HepG2 (cell line): Measurements from ENCODE around the gene MAN1C1. TPM values are rescaled to one million over a fixed set of nuclear protein-coding genes. Genes with fewer than 3 reads are reported as not detected.
A peak's percentile ranks its signal among the peaks of the same experiment; 100 is the strongest.

Source experiments
- ATAC-seq: fragments of 200-7000 bp; cut with Tn5 transposase; 3 replicates; pipeline ENCODE4 v1.9.1; 2020; ENCODE audit warnings: mild to moderate bottlenecking, moderate library complexity
- BruUV-seq: library from RNA; stranded (reverse); fragments of 400-500 nt; replicated peaks from 2 replicates; lab custom pipeline; 2021; lab: Mats Ljungman, UMichigan
- CTCF ChIA-PET: fragments of 300-600 bp; formaldehyde crosslinking; extraction: SDS; loops from one replicate; lab custom pipeline; 2021; ENCODE audit warnings: low total read pairs, inconsistent platforms, low intra/inter-chr PET ratio; lab: Yijun Ruan, JAX
- POLR2A ChIA-PET: fragments of 350-600 bp; sonication (Branson Sonifier 250); formaldehyde crosslinking; loops from one replicate; lab custom pipeline; 2020; ENCODE audit warnings: antibody characterized with exemption, inconsistent platforms; lab: Yijun Ruan, JAX
- DNase-seq: peaks from one replicate; pipeline ENCODE4 v3.0.0-alpha.2; 2015; ENCODE audit warnings: low spot score
- FAIRE-seq: peaks from 3 replicates; lab custom pipeline; 2011; peaks lifted over from hg19 to GRCh38; lab: Jason Lieb, UNC
- H2AFZ ChIP-seq: one replicate; pipeline ENCODE4 v1.6.1; 2011; ENCODE audit warnings: low read length, inconsistent platforms
- H3K27ac ChIP-seq: fragments of 300-600 bp; 3 replicates; pipeline ENCODE4 v1.8.0; 2011; ENCODE audit warnings: mixed run types, mild to moderate bottlenecking, mixed read lengths, low read length, inconsistent platforms; ENCODE audit not compliant: insufficient read depth; ENCODE audit errors: extremely low read length
- H3K27me3 ChIP-seq, 2 experiments: fragments of 200-600 bp in 1 of 2; 2 replicates in 1 of 2; 3 replicates in 1 of 2; pipeline versions ENCODE4 v1.6.0 to v1.8.0; 2011; ENCODE audit warnings: low read length in 2 of 2, mild to moderate bottlenecking in 2 of 2, moderate library complexity in 2 of 2, inconsistent platforms in 1 of 2; ENCODE audit not compliant: insufficient read depth in 2 of 2, control insufficient read depth in 1 of 2
- H3K36me3 ChIP-seq, 2 experiments: fragments of 200-600 bp in 1 of 2; replicated peaks in 1 of 2; 2 replicates in 1 of 2; 3 replicates in 1 of 2; pipeline versions ENCODE4 v1.5.1 to v1.8.0; 2011; ENCODE audit warnings: low read length in 2 of 2, inconsistent platforms in 1 of 2; ENCODE audit not compliant: insufficient read depth in 2 of 2, control insufficient read depth in 1 of 2
- H3K4me1 ChIP-seq: 2 replicates; pipeline ENCODE4 v1.5.1; 2012; ENCODE audit warnings: low read length, inconsistent platforms; ENCODE audit not compliant: insufficient read depth
- H3K4me2 ChIP-seq: 2 replicates; pipeline ENCODE4 v1.6.0; 2011; ENCODE audit warnings: low read depth, low read length, inconsistent platforms
- H3K4me3 ChIP-seq, 3 experiments: fragments of 200-600 bp in 1 of 3; sonication (generic), shearing (Covaris generic) in 1 of 3; replicated peaks in 1 of 3; 2 replicates each; pipeline ENCODE4 v1.5.1; 2011 to 2016; ENCODE audit warnings: low read length in 3 of 3, inconsistent platforms in 2 of 3, low read depth in 2 of 3, mild to moderate bottlenecking in 2 of 3, control low read depth in 1 of 3, mixed read lengths in 1 of 3; ENCODE audit not compliant: insufficient read depth in 1 of 3
- H3K79me2 ChIP-seq: one replicate; pipeline ENCODE4 v1.6.1; 2011; ENCODE audit warnings: low read length, inconsistent platforms; ENCODE audit not compliant: insufficient read depth
- H3K9ac ChIP-seq: 2 replicates; pipeline ENCODE4 v1.6.0; 2011; ENCODE audit warnings: mild to moderate bottlenecking, low read depth, low read length, inconsistent platforms; ENCODE audit not compliant: insufficient read depth
- H3K9me3 ChIP-seq: 2 replicates; pipeline ENCODE4 v1.5.1; 2012; ENCODE audit warnings: mild to moderate bottlenecking, low read length
- H4K20me1 ChIP-seq: 2 replicates; pipeline ENCODE4 v1.6.0; 2011; ENCODE audit warnings: inconsistent platforms, mild to moderate bottlenecking, low read length, moderate library complexity; ENCODE audit not compliant: insufficient read depth
- BRCA1 ChIP-seq: sonication (generic); formaldehyde crosslinking; IDR thresholded peaks from 2 replicates; pipeline ENCODE4 v1.4.0; 2020; ENCODE audit warnings: missing genetic modification reagents
- CREB1 ChIP-seq, 2 experiments: fragments of 450-650 bp in 1 of 2; IDR thresholded peaks; 2 replicates each; pipeline ENCODE4 v1.6.1; 2016 to 2017; ENCODE audit warnings: control low read depth in 1 of 2, mild to moderate bottlenecking in 1 of 2, missing compliant biosample characterization in 1 of 2, missing genetic modification characterization in 1 of 2
- ERF ChIP-seq: IDR thresholded peaks from 2 replicates; pipeline ENCODE4 v1.6.1; 2018; ENCODE audit warnings: missing biosample characterization, missing genetic modification reagents
- HINFP ChIP-seq: sonication (generic); formaldehyde crosslinking; IDR thresholded peaks from 2 replicates; pipeline ENCODE4 v1.4.0; 2020; ENCODE audit warnings: low read depth, mild to moderate bottlenecking, missing genetic modification reagents
- HMGXB4 ChIP-seq, 2 experiments: sonication (generic) in 1 of 2; formaldehyde crosslinking in 1 of 2; IDR thresholded peaks; 2 replicates each; pipeline versions ENCODE4 v1.4.0 to v1.6.1; 2018 to 2020; ENCODE audit warnings: missing genetic modification reagents in 2 of 2, borderline replicate concordance in 1 of 2, low read depth in 1 of 2, mild to moderate bottlenecking in 1 of 2, missing biosample characterization in 1 of 2
- MTERF4 ChIP-seq: sonication (generic); formaldehyde crosslinking; IDR thresholded peaks from 2 replicates; pipeline ENCODE4 v1.8.0; 2023; ENCODE audit warnings: mild to moderate bottlenecking, missing genetic modification reagents
- SIX4 ChIP-seq: sonication (generic); formaldehyde crosslinking; IDR thresholded peaks from 2 replicates; pipeline ENCODE4 v1.4.0; 2020; ENCODE audit warnings: missing genetic modification reagents
- ZNF333 ChIP-seq: sonication (generic); formaldehyde crosslinking; IDR thresholded peaks from 2 replicates; pipeline ENCODE4 v1.4.0; 2020; ENCODE audit warnings: mild to moderate bottlenecking, missing genetic modification reagents, borderline replicate concordance
- ZNF501 ChIP-seq: sonication (generic); formaldehyde crosslinking; IDR thresholded peaks from 2 replicates; pipeline ENCODE4 v1.5.1; 2020; ENCODE audit warnings: mild to moderate bottlenecking, moderate library complexity, missing genetic modification reagents
- ZNF558 ChIP-seq: sonication (generic); formaldehyde crosslinking; IDR thresholded peaks from 2 replicates; pipeline ENCODE4 v1.9.0; 2022; ENCODE audit warnings: mild to moderate bottlenecking, missing genetic modification reagents, borderline replicate concordance
- ZNF781 ChIP-seq: sonication (generic); formaldehyde crosslinking; IDR thresholded peaks from 2 replicates; pipeline ENCODE4 v1.5.1; 2020; ENCODE audit warnings: borderline replicate concordance, mild to moderate bottlenecking, missing genetic modification reagents; ENCODE audit errors: not compliant biosample characterization
- ZNF800 ChIP-seq: sonication (generic); formaldehyde crosslinking; IDR thresholded peaks from 2 replicates; pipeline ENCODE4 v1.4.0; 2020; ENCODE audit warnings: missing genetic modification reagents
- WGBS: methylation state at CpG from one replicate; pipeline ENCODE4 v1.1.6; 2017; ENCODE audit warnings: low lambda C conversion rate; 5-methylcytosine and 5-hydroxymethylcytosine counted together
- in situ Hi-C: cut with HindIII; loops from 2 replicates; pipeline ENCODE4 v1.10.0; 2017; ENCODE audit warnings: low pct_unique_long_range_greater_than_20kb; ENCODE audit not compliant: extremely low pct_ligation_motif_present
- intact Hi-C: fragments of 100-400 bp; cut with micrococcal nuclease; formaldehyde crosslinking; loops from one replicate; pipeline ENCODE4 v1.10.0; 2022; ENCODE audit not compliant: unreplicated experiment
- polyA plus RNA-seq, 8 experiments: library from polyadenylated mRNA; depleted of rRNA in 3 of 8; stranded (reverse) in 7 of 8; unstranded in 1 of 8; fragments of >200 nt; fragmentation: Illumina TruSeq in 4 of 8; extraction: Trizol in 4 of 8; gene quantifications; 2 replicates each; pipeline versions ENCODE4 v1.2.1 to v1.2.3, GENCODE V29; 2011 to 2016; ENCODE audit warnings: low read depth in 4 of 8, missing spikeins in 1 of 8, mixed read lengths in 1 of 8; ENCODE audit not compliant: insufficient read depth in 1 of 8
- total RNA-seq, 5 experiments: library from RNA; depleted of rRNA; stranded (reverse); fragments of >200 nt; fragmentation: Illumina TruSeq; extraction: Trizol; gene quantifications; 2 replicates each; pipeline ENCODE4 v1.2.3, GENCODE V29; 2016; ENCODE audit warnings: low read depth in 1 of 5

The MAN1C1 gene
- total and polyA plus RNA-seq, 2 of the 13 experiments (the other 11 are each of a cell fraction or from before 2014, with no cell fraction given): 0.18 to 0.49 TPM

GRCh38 chr1:25818569-25818968, 202.0 kb downstream of the MAN1C1 start (continued):
- TF ChIP-seq ERF (CRISPR knock-in tag): peak; percentile 20; the same call in 1 of the 2 replicates
- no peak for TF ChIP-seq BRCA1 (CRISPR knock-in tag)
- no peak for TF ChIP-seq CREB1 (IDR thresholded peaks at IDR 0.05)
- TF ChIP-seq CREB1 (CRISPR knock-in tag; IDR thresholded peaks at IDR 0.05): 0 out of 2 replicates have a peak, but pooled peaks have one; percentile 2
- no peak for TF ChIP-seq HINFP (CRISPR knock-in tag)
- 0 out of 2 replicates have a peak, but pooled peaks have one; percentile 16 for TF ChIP-seq ZNF501 (CRISPR knock-in tag)

- intact Hi-C loops: loop anchor here (5.0 kb wide), 2 partner anchors 73 to 178 kb away; partner anchors contain the start of gene PAFAH2
- TF ChIP-seq ZNF333 (no peak), ZNF558 (CRISPR knock-in tag) (0 out of 2 replicates have a peak, but pooled peaks have one; percentile 87), ZNF800 (CRISPR knock-in tag) (peak; percentile 48; the same call in 1 of the 2 replicates), ZNF781 (CRISPR knock-in tag) (peak; percentile 27), SIX4 (CRISPR knock-in tag) (no peak), MTERF4 (CRISPR knock-in tag) (no peak), HMGXB4 (CRISPR knock-in tag; IDR thresholded peaks at IDR 0.05; ENCODE audit: borderline replicate concordance in 1 of 2, low read depth in 1 of 2) (peak; percentile 81 to 86)
These were observed 203.1 kb downstream of the MAN1C1 start, which contains the start of gene MTFR1L for GRCh38 chr1:25819491-25820246. TSS of gene MTFR1L (plus strand) at chr1:25819954. CDS start at chr1:25823105, 3,151 bp downstream.

More at GRCh38 chr1:25819491-25820246, 203.1 kb downstream of the MAN1C1 start, which contains the start of gene MTFR1L:
- Histone ChIP-seq H3K79me2 (peaks cover 26% of the 10 kb centered on the region), H4K20me1 (peaks cover 4% of the 10 kb centered on the region), H3K9me3 (no peaks in the 10 kb centered on the region), H3K27ac (peak within 1 kb of the TSS; percentile 98), H3K4me2 (peak within 1 kb of the TSS; percentile 95), H3K27me3 (no peaks in the 10 kb centered on the region; a peak in 1 of 5 replicates), H3K9ac (peak within 1 kb of the TSS; percentile 98), H3K4me1 (peaks cover 32% of the 10 kb centered on the region), H3K4me3 (peak within 1 kb of the TSS; percentile 90 to 94 (median 94)), H3K36me3 (peaks cover 0 to 7% of the 10 kb centered on the region in 2 experiments; a peak in 1 of 5 replicates), H2AFZ (no peak within 1 kb of the TSS)
- FAIRE-seq: peak; percentile 18
- 0% methylated on average over 3 of the region's 64 CpGs for WGBS
- in situ Hi-C loops: loop anchor here (10.0 to 25.0 kb wide), 2 partner anchors 175 to 207 kb away; partner anchors contain the start of genes MAN1C1 and PAFAH2
- peak; percentile 83 for DNase-seq
- ChIA-PET POLR2A (interaction anchor here (0.9 to 3.3 kb wide), 13 partner anchors 9 to 350 kb away, joined by 3 to 20 read pairs (median 4); partner anchors contain the start of genes PAFAH2, SELENON and ZNF593), CTCF (no interaction called here)
- peak; percentile 89 for ATAC-seq
- no TSS peak for BruUV-seq
